ENCODE measurements around the gene ZC3H18.
"Not testable (repeated sequence)": the region's sequence is repeated elsewhere in the genome, so short reads cannot be mapped to it uniquely, and the experiment has no call there.

ZC3H18 gene

GRCh38 chr16:88609426-88609825 is 39.2 kb downstream of the ZC3H18 start:
- DNase-seq, result not testable (repeated sequence)

GRCh38 chr16:88610080-88610479 is 39.9 kb downstream of the ZC3H18 start:
- no peak for DNase-seq

- no peak for DNase-seq
Observed at GRCh38 chr16:88610909-88611812, 41.0 kb downstream of the ZC3H18 start.

- DNase-seq, result no peak
Observed at GRCh38 chr16:88613293-88613692, 43.1 kb downstream of the ZC3H18 start.

GRCh38 chr16:88613911-88614817 is 44.0 kb downstream of the ZC3H18 start:
- no peak for DNase-seq

GRCh38 chr16:88614818-88615580 is 44.8 kb downstream of the ZC3H18 start:
- DNase-seq, result no peak

- no peak for DNase-seq
Observed at GRCh38 chr16:88616320-88616719, 46.1 kb downstream of the ZC3H18 start.

GRCh38 chr16:88616736-88617135 is 46.5 kb downstream of the ZC3H18 start:
- DNase-seq, result no peak

GRCh38 chr16:88617268-88618031 is 47.2 kb downstream of the ZC3H18 start:
- DNase-seq, result no peak

- DNase-seq, result no peak
Observed at GRCh38 chr16:88618182-88618955, 48.2 kb downstream of the ZC3H18 start.

GRCh38 chr16:88618956-88619667 is 48.9 kb downstream of the ZC3H18 start:
- no peak for DNase-seq

- no peak for DNase-seq
Observed at GRCh38 chr16:88619859-88620815, 49.9 kb downstream of the ZC3H18 start.

- no peak for DNase-seq
Observed at GRCh38 chr16:88622125-88622524, 51.9 kb downstream of the ZC3H18 start.

- no peak for DNase-seq
Observed at GRCh38 chr16:88622866-88623265, 52.7 kb downstream of the ZC3H18 start.

GRCh38 chr16:88623858-88624257 is 53.7 kb downstream of the ZC3H18 start:
- DNase-seq, result no peak

- no peak for DNase-seq
Observed at GRCh38 chr16:88624481-88624880, 54.3 kb downstream of the ZC3H18 start.

GRCh38 chr16:88624977-88625576 is 54.9 kb downstream of the ZC3H18 start:
- no peak for DNase-seq

GRCh38 chr16:88626646-88627045 is 56.4 kb downstream of the ZC3H18 start:
- DNase-seq, result no peak

All from kidney glomerular epithelial cell (primary cell).